ENCODE data around the gene NEU3.
"Not testable (repeated sequence)": the region's sequence is repeated elsewhere in the genome, so short reads cannot be mapped to it uniquely, and the experiment has no call there.

The NEU3 gene

GRCh38 chr11:74950374-74950969 is 38.3 kb upstream of the NEU3 start:
- peak overlapping the region; percentile 97 for H3K4me3 ChIP-seq (ENCODE audit: low read depth, low read length)
- TF ChIP-seq CTCF (IDR thresholded peaks at IDR 0.05; ENCODE audit: low read depth, low read length), result no peak

- no peak for TF ChIP-seq CTCF (IDR thresholded peaks at IDR 0.05; ENCODE audit: low read depth, low read length)
- H3K4me3 ChIP-seq (ENCODE audit: low read depth, low read length), result no peak overlapping the region
Observed at GRCh38 chr11:74951226-74951625, 37.5 kb upstream of the NEU3 start.

- H3K4me3 ChIP-seq (ENCODE audit: low read depth, low read length), result no peak overlapping the region
- no peak for TF ChIP-seq CTCF (IDR thresholded peaks at IDR 0.05; ENCODE audit: low read depth, low read length)
Observed at GRCh38 chr11:74952752-74953151, 36.0 kb upstream of the NEU3 start.

GRCh38 chr11:74953451-74953850 is 35.3 kb upstream of the NEU3 start:
- no peak for TF ChIP-seq CTCF (IDR thresholded peaks at IDR 0.05; ENCODE audit: low read depth, low read length)
- no peak overlapping the region for H3K4me3 ChIP-seq (ENCODE audit: low read depth, low read length)

GRCh38 chr11:74954199-74954598 is 34.5 kb upstream of the NEU3 start:
- TF ChIP-seq CTCF (IDR thresholded peaks at IDR 0.05; ENCODE audit: low read depth, low read length), result no peak
- no peak overlapping the region for H3K4me3 ChIP-seq (ENCODE audit: low read depth, low read length)

- no peak overlapping the region for H3K4me3 ChIP-seq (ENCODE audit: low read depth, low read length)
- no peak for TF ChIP-seq CTCF (IDR thresholded peaks at IDR 0.05; ENCODE audit: low read depth, low read length)
Observed at GRCh38 chr11:74956397-74957015, 32.2 kb upstream of the NEU3 start.

GRCh38 chr11:74957937-74958629 is 30.6 kb upstream of the NEU3 start:
- no peak for TF ChIP-seq CTCF (IDR thresholded peaks at IDR 0.05; ENCODE audit: low read depth, low read length)
- no peak overlapping the region for H3K4me3 ChIP-seq (ENCODE audit: low read depth, low read length)

GRCh38 chr11:74960128-74960527 is 28.6 kb upstream of the NEU3 start:
- H3K4me3 ChIP-seq (ENCODE audit: low read depth, low read length), result not testable (repeated sequence)
